SU-DHL-6 (cell line): ENCODE results near the gene APBA2.

Experiments used
- H2AFZ ChIP-seq: fragments of 200-600 bp; sonication (generic); 2 replicates; pipeline ENCODE4 v1.6.1; 2014; ENCODE audit warnings: low read depth, mild to moderate bottlenecking, moderate library complexity, mixed read lengths, antibody characterized with exemption, low read length; ENCODE audit not compliant: severe bottlenecking
- H3F3A ChIP-seq: fragments of 200-600 bp; shearing (Covaris generic); 2 replicates; pipeline ENCODE4 v1.6.0; 2016; ENCODE audit warnings: antibody characterized with exemption, mild to moderate bottlenecking; ENCODE audit not compliant: insufficient read depth
- H3K27ac ChIP-seq: fragments of 200-600 bp; sonication (generic); 2 replicates; pipeline ENCODE4 v1.5.1; 2016; ENCODE audit warnings: low read depth, mild to moderate bottlenecking, low read length, moderate library complexity, mixed read lengths
- H3K27me3 ChIP-seq: fragments of 200-600 bp; sonication (generic), shearing (Covaris generic); 2 replicates; pipeline ENCODE4 v1.6.0; 2014; ENCODE audit warnings: mild to moderate bottlenecking, low read length
- H3K36me3 ChIP-seq: fragments of 200-600 bp; sonication (generic); 2 replicates; pipeline ENCODE4 v1.6.1; 2014; ENCODE audit warnings: mild to moderate bottlenecking, low read length, mixed read lengths
- H3K4me2 ChIP-seq: fragments of 300-600, 200-600 bp; shearing (Covaris generic), sonication (generic); 2 replicates; pipeline ENCODE4 v1.6.0; 2014; ENCODE audit warnings: low read length, low read depth, mild to moderate bottlenecking; ENCODE audit not compliant: poor library complexity, severe bottlenecking
- H3K4me3 ChIP-seq: fragments of 200-600 bp; sonication (generic); 2 replicates; pipeline ENCODE4 v1.5.1; 2014; ENCODE audit warnings: antibody characterized with exemption, low read length, mild to moderate bottlenecking, mixed read lengths; ENCODE audit not compliant: insufficient read depth, poor library complexity, severe bottlenecking
- H3K79me2 ChIP-seq: fragments of 200-600 bp; sonication (generic); 2 replicates; pipeline ENCODE4 v1.6.1; 2014; ENCODE audit warnings: mild to moderate bottlenecking, low read length, moderate library complexity; ENCODE audit not compliant: insufficient read depth
- H3K9ac ChIP-seq: fragments of 200-600 bp; sonication (generic); 2 replicates; pipeline ENCODE4 v1.7.0; 2014; ENCODE audit warnings: mild to moderate bottlenecking, low read length
- H3K9me2 ChIP-seq: fragments of 200-600 bp; sonication (generic); replicated peaks from 2 replicates; pipeline ENCODE4 v1.6.1; 2014; ENCODE audit warnings: low read length; ENCODE audit not compliant: insufficient read depth
- H3K9me3 ChIP-seq: fragments of 200-600 bp; sonication (generic); 2 replicates; pipeline ENCODE4 v1.6.1; 2014; ENCODE audit warnings: low read length, mixed read lengths; ENCODE audit not compliant: insufficient read depth
- H4K20me1 ChIP-seq: fragments of 200-600 bp; sonication (generic); 2 replicates; pipeline ENCODE4 v1.6.1; 2014; ENCODE audit warnings: low read depth, mild to moderate bottlenecking, antibody characterized with exemption, low read length, moderate library complexity, mixed read lengths
- CTCF ChIP-seq: fragments of 200-600 bp; sonication (generic); IDR thresholded peaks from one replicate; pipeline ENCODE4 v1.5.1; 2017; ENCODE audit warnings: antibody characterized with exemption, mild to moderate bottlenecking, low read length, moderate library complexity; ENCODE audit not compliant: insufficient read depth, poor library complexity, severe bottlenecking
- EZH2phosphoT487 ChIP-seq: fragments of 200-600 bp; sonication (generic), shearing (Covaris generic); conservative IDR thresholded peaks from 2 replicates; pipeline ENCODE4 v1.6.1; 2018; ENCODE audit warnings: mild to moderate bottlenecking, antibody characterized with exemption, low read length, moderate library complexity, mixed read lengths

APBA2 gene

GRCh38 chr15:28960979-28961378 is 75.2 kb downstream of the APBA2 start:
- Histone ChIP-seq H2AFZ (no peak overlapping the region), H3F3A (no peaks in the 10 kb centered on the region), H3K27ac (no peak overlapping the region), H3K36me3 (no peaks in the 10 kb centered on the region), H3K9me3 (no peaks in the 10 kb centered on the region), H4K20me1 (no peaks in the 10 kb centered on the region), H3K4me3 (no peak overlapping the region), H3K9ac (no peak overlapping the region), H3K79me2 (no peaks in the 10 kb centered on the region), H3K27me3 (no peaks in the 10 kb centered on the region), H3K4me2 (no peak overlapping the region), H3K9me2 (no peaks in the 10 kb centered on the region)
- TF ChIP-seq EZH2phosphoT487 = no peak
- no peak for TF ChIP-seq CTCF

- H3K4me3 ChIP-seq = no peak overlapping the region
- no peaks in the 10 kb centered on the region for H3F3A ChIP-seq
- H4K20me1 ChIP-seq = no peaks in the 10 kb centered on the region
- H3K9ac ChIP-seq = no peak overlapping the region
- H3K36me3 ChIP-seq = no peaks in the 10 kb centered on the region
- H3K9me2 ChIP-seq = no peaks in the 10 kb centered on the region
- no peak overlapping the region for H3K27ac ChIP-seq
- no peak overlapping the region for H2AFZ ChIP-seq
- no peaks in the 10 kb centered on the region for H3K79me2 ChIP-seq
- H3K9me3 ChIP-seq = no peaks in the 10 kb centered on the region
- TF ChIP-seq EZH2phosphoT487 = no peak
- no peak for TF ChIP-seq CTCF
- H3K4me2 ChIP-seq = no peak overlapping the region
- no peaks in the 10 kb centered on the region for H3K27me3 ChIP-seq
These were observed 75.6 kb downstream of the APBA2 start for GRCh38 chr15:28961391-28961790.

GRCh38 chr15:28962851-28963710 is 77.3 kb downstream of the APBA2 start:
- Histone ChIP-seq H3K9me3 (no peaks in the 10 kb centered on the region), H3F3A (no peaks in the 10 kb centered on the region), H3K36me3 (no peaks in the 10 kb centered on the region), H3K79me2 (no peaks in the 10 kb centered on the region), H3K27me3 (no peaks in the 10 kb centered on the region), H2AFZ (no peak overlapping the region), H3K9me2 (no peaks in the 10 kb centered on the region), H3K27ac (no peak overlapping the region), H3K4me2 (no peak overlapping the region), H4K20me1 (no peaks in the 10 kb centered on the region), H3K4me3 (no peak overlapping the region), H3K9ac (no peak overlapping the region)
- TF ChIP-seq CTCF (no peak), EZH2phosphoT487 (no peak)
